ENCODE data around the gene ARL15. TPM values are rescaled to one million over a fixed set of nuclear protein-coding genes. Genes with fewer than 3 reads are reported as not detected.

Gene ARL15
- total RNA-seq, 6 donors from 2014 or later, result 6.7 to 36.4 (median 20.7) TPM

GRCh38 chr5:54273715-54274114 is 36.7 kb downstream of the ARL15 start:
- Histone ChIP-seq H3K36me3 (no peaks in the 10 kb centered on the region), H3K27me3 (no peaks in the 10 kb centered on the region), H3K9me3 (no peaks in the 10 kb centered on the region), H3K4me1 (no peaks in the 10 kb centered on the region), H3K4me3 (no peak overlapping the region), H3K27ac (no peak overlapping the region)
- no peak for DNase-seq
- no peak for TF ChIP-seq POLR2A (IDR thresholded peaks at IDR 0.05)
- TF ChIP-seq, protein P1, sequence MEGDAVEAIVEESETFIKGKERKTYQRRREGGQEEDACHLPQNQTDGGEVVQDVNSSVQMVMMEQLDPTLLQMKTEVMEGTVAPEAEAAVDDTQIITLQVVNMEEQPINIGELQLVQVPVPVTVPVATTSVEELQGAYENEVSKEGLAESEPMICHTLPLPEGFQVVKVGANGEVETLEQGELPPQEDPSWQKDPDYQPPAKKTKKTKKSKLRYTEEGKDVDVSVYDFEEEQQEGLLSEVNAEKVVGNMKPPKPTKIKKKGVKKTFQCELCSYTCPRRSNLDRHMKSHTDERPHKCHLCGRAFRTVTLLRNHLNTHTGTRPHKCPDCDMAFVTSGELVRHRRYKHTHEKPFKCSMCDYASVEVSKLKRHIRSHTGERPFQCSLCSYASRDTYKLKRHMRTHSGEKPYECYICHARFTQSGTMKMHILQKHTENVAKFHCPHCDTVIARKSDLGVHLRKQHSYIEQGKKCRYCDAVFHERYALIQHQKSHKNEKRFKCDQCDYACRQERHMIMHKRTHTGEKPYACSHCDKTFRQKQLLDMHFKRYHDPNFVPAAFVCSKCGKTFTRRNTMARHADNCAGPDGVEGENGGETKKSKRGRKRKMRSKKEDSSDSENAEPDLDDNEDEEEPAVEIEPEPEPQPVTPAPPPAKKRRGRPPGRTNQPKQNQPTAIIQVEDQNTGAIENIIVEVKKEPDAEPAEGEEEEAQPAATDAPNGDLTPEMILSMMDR (IDR thresholded peaks at IDR 0.05), result no peak
- no peak for TF ChIP-seq EP300 (IDR thresholded peaks at IDR 0.05)
- TF ChIP-seq POLR2AphosphoS5 (IDR thresholded peaks at IDR 0.05), result no peak
- ATAC-seq (ENCODE audit: low FRiP score in 2 of 2), result no peak
- WGBS, 2 donors, result 92% methylated on average over 6 of the region's 6 CpGs

GRCh38 chr5:54272746-54273145 is 37.6 kb downstream of the ARL15 start:
- Histone ChIP-seq H3K4me1 (no peaks in the 10 kb centered on the region), H3K36me3 (no peaks in the 10 kb centered on the region), H3K27me3 (no peaks in the 10 kb centered on the region), H3K4me3 (no peak overlapping the region), H3K9me3 (no peaks in the 10 kb centered on the region), H3K27ac (no peak overlapping the region)
- 86 to 94% methylated on average over 1 of the region's 1 CpG for WGBS, 2 donors
- no peak for ATAC-seq (ENCODE audit: low FRiP score in 2 of 2)
- no peak for DNase-seq
- TF ChIP-seq POLR2AphosphoS5 (IDR thresholded peaks at IDR 0.05), result no peak
- TF ChIP-seq, protein P1 (IDR thresholded peaks at IDR 0.05), result no peak
- TF ChIP-seq POLR2A (IDR thresholded peaks at IDR 0.05), result no peak
- TF ChIP-seq EP300 (IDR thresholded peaks at IDR 0.05), result no peak

DNA sequence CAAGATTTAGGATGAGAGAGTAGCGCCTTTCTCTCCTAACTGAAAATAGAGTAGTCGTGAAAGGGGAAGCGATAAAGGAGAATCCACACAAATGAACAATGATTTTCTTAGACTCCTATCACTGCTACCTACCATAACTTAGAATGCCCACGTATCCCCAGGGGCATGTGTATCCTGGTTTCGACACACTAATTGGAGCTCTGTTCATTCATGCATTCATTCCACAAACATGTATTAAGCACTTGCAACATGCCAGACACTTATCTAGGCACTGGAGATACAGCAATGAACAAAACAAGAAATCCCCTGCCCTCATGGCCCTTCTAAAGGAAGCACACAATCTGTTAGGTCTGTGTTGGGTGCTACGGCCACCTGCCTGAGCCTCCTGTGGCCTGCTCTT is 40.0 kb downstream of the ARL15 start:
- Histone ChIP-seq H3K9me3 (no peaks in the 10 kb centered on the region), H3K4me1 (no peaks in the 10 kb centered on the region), H3K36me3 (no peaks in the 10 kb centered on the region), H3K27ac (no peak overlapping the region), H3K27me3 (no peaks in the 10 kb centered on the region), H3K4me3 (no peak overlapping the region)
- TF ChIP-seq, protein P1 (IDR thresholded peaks at IDR 0.05), result no peak
- no peak for TF ChIP-seq POLR2AphosphoS5 (IDR thresholded peaks at IDR 0.05)
- no peak for TF ChIP-seq POLR2A (IDR thresholded peaks at IDR 0.05)
- TF ChIP-seq EP300 (IDR thresholded peaks at IDR 0.05), result no peak
- 79 to 80% methylated on average over 6 of the region's 6 CpGs for WGBS, 2 donors
- ATAC-seq (ENCODE audit: low FRiP score in 2 of 2) (no peak), DNase-seq (no peak)

DNA sequence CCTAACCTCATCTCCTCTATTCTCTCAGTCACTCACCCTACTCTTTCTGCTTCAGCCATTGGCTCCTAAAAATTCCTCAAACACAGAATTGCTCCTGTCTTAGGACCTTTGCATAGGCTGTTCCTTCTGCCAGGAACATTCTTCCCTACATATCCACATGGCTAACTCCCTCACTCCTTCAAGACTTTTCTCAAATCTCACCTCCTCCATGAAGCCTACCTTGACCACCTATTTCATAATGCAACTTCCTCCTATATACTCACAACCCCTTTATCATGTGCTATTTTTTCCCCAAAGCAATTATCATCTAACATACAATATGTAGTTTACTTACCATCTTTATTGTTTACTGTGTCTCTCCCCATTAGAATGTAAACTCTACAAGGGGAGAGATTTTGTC is 45.8 kb downstream of the ARL15 start:
- H3K36me3 ChIP-seq, result no peaks in the 10 kb centered on the region
- no peaks in the 10 kb centered on the region for H3K9me3 ChIP-seq
- no peak for DNase-seq
- TF ChIP-seq EP300 (IDR thresholded peaks at IDR 0.05), result no peak
- no peak for TF ChIP-seq POLR2A (IDR thresholded peaks at IDR 0.05)
- TF ChIP-seq, protein P1 (IDR thresholded peaks at IDR 0.05), result no peak
- TF ChIP-seq POLR2AphosphoS5 (IDR thresholded peaks at IDR 0.05), result no peak
- no peak for ATAC-seq (ENCODE audit: low FRiP score in 2 of 2)
- no peaks in the 10 kb centered on the region for H3K27me3 ChIP-seq
- no peaks in the 10 kb centered on the region for H3K4me1 ChIP-seq
- no peak overlapping the region for H3K4me3 ChIP-seq
- no peak overlapping the region for H3K27ac ChIP-seq

- WGBS, 2 donors, result 52 to 55% methylated on average over 1 of the region's 1 CpG
- TF ChIP-seq, protein P1 (IDR thresholded peaks at IDR 0.05), result no peak
- TF ChIP-seq POLR2AphosphoS5 (IDR thresholded peaks at IDR 0.05), result no peak
- no peak for TF ChIP-seq POLR2A (IDR thresholded peaks at IDR 0.05)
- no peak for TF ChIP-seq EP300 (IDR thresholded peaks at IDR 0.05)
- Histone ChIP-seq H3K4me3 (no peak overlapping the region), H3K27me3 (no peaks in the 10 kb centered on the region), H3K9me3 (no peaks in the 10 kb centered on the region), H3K4me1 (no peaks in the 10 kb centered on the region), H3K36me3 (no peaks in the 10 kb centered on the region), H3K27ac (no peak overlapping the region)
- no peak for DNase-seq
- no peak for ATAC-seq (ENCODE audit: low FRiP score in 2 of 2)
Measured at GRCh38 chr5:54263447-54263846, 46.9 kb downstream of the ARL15 start.

Data from upper lobe of left lung (tissue), 6 donors.